ENCODE data around the gene NUDT13.

- no peak for TF ChIP-seq EZH2 (IDR thresholded peaks at IDR 0.05; ENCODE audit: insufficient read depth, poor library complexity, severe bottlenecking)
- no peak for TF ChIP-seq EZH2phosphoT487 (IDR thresholded peaks at IDR 0.05; ENCODE audit: insufficient read depth, low read depth)
Observed at GRCh38 chr10:73079779-73080541, 30.3 kb upstream of the NUDT13 start.

All from GM23248 (cell line).